ENCODE measurements around the gene DNAJC24.

DNAJC24 gene

GRCh38 chr11:31417816-31418215 lies 48.2 kb downstream of the DNAJC24 start:
- TF ChIP-seq, protein P1, sequence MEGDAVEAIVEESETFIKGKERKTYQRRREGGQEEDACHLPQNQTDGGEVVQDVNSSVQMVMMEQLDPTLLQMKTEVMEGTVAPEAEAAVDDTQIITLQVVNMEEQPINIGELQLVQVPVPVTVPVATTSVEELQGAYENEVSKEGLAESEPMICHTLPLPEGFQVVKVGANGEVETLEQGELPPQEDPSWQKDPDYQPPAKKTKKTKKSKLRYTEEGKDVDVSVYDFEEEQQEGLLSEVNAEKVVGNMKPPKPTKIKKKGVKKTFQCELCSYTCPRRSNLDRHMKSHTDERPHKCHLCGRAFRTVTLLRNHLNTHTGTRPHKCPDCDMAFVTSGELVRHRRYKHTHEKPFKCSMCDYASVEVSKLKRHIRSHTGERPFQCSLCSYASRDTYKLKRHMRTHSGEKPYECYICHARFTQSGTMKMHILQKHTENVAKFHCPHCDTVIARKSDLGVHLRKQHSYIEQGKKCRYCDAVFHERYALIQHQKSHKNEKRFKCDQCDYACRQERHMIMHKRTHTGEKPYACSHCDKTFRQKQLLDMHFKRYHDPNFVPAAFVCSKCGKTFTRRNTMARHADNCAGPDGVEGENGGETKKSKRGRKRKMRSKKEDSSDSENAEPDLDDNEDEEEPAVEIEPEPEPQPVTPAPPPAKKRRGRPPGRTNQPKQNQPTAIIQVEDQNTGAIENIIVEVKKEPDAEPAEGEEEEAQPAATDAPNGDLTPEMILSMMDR (IDR thresholded peaks at IDR 0.05; ENCODE audit: insufficient read depth, low read length, missing control alignments) = no peak
- ChIA-PET CTCF (interaction anchor here (1.1 kb wide), 1 partner anchor 19 kb away, joined by 3 read pairs; no protein-coding TSS in a partner anchor), POLR2A (interaction anchor here (0.7 kb wide), 1 partner anchor 223 kb away, joined by 3 read pairs; no protein-coding TSS in a partner anchor)
- H3K4me3 ChIP-seq (ENCODE audit: low read depth, low read length) = no peak overlapping the region
- no peak for DNase-seq (ENCODE audit: low read depth, low spot score)

DNA sequence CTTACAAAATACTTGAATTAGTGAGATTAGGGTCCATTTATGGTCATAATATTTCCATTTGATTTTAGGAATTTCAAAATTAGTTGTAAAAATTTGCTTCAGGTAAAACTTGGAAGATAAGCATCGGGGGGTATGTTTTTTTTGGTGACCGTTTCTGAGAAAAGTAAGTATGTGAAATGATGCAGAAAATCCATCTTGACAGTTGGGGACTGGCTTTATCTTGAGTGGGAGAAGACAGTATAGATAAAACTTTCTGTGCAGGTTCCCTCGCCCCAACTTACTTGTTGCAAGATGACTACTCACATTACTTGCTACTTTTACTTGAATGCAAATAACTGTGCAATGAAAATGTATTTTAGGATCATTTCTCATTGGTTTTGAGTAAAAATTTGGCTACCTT lies 49.5 kb downstream of the DNAJC24 start:
- DNase-seq (ENCODE audit: low read depth, low spot score) = no peak
- CTCF ChIA-PET = interaction anchor here (1.6 kb wide), 1 partner anchor 12 kb away, joined by 4 read pairs; no protein-coding TSS in a partner anchor

DNA sequence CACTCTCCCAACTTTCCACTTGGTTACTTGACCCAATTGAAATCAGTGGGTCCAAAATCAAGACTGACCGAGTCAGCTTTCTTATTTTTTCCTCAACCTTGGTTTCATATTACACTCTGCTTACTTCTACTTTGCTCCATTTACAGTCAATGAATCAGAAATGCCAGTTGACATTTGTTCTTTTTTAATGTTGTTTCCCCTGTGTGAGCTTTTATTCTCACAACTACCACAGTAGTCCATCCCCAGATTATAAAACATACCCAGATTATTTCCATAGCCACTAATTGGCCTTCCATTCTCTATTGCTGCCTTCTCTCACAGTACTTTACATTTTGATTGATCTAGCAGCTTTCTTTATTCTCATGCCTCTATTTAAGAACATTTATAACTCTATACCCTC lies 50.0 kb downstream of the DNAJC24 start:
- no peak overlapping the region for H3K4me3 ChIP-seq (ENCODE audit: low read depth, low read length)
- CTCF ChIA-PET = interaction anchor here (1.6 kb wide), 1 partner anchor 11 kb away, joined by 4 read pairs; no protein-coding TSS in a partner anchor
- TF ChIP-seq, protein P1 (IDR thresholded peaks at IDR 0.05; ENCODE audit: insufficient read depth, low read length, missing control alignments) = no peak
- no peak for DNase-seq (ENCODE audit: low read depth, low spot score)
- POLR2A ChIA-PET = no interaction called here

More for the DNA sequence above, 49.5 kb downstream of the DNAJC24 start:
- no peak overlapping the region for H3K4me3 ChIP-seq (ENCODE audit: low read depth, low read length)
- TF ChIP-seq, protein P1 (IDR thresholded peaks at IDR 0.05; ENCODE audit: insufficient read depth, low read length, missing control alignments) = no peak
- POLR2A ChIA-PET = no interaction called here

- no peak for DNase-seq (ENCODE audit: low read depth, low spot score)
- no peak overlapping the region for H3K4me3 ChIP-seq (ENCODE audit: low read depth, low read length)
- POLR2A ChIA-PET = no interaction called here
- CTCF ChIA-PET = no interaction called here
- TF ChIP-seq, protein P1 (IDR thresholded peaks at IDR 0.05; ENCODE audit: insufficient read depth, low read length, missing control alignments) = no peak
Measured at GRCh38 chr11:31421820-31422219, 52.2 kb downstream of the DNAJC24 start.

GRCh38 chr11:31422703-31423102 lies 53.0 kb downstream of the DNAJC24 start:
- TF ChIP-seq, protein P1 (IDR thresholded peaks at IDR 0.05; ENCODE audit: insufficient read depth, low read length, missing control alignments) = no peak
- ChIA-PET POLR2A (no interaction called here), CTCF (no interaction called here)
- no peak overlapping the region for H3K4me3 ChIP-seq (ENCODE audit: low read depth, low read length)
- no peak for DNase-seq (ENCODE audit: low read depth, low spot score)

DNA sequence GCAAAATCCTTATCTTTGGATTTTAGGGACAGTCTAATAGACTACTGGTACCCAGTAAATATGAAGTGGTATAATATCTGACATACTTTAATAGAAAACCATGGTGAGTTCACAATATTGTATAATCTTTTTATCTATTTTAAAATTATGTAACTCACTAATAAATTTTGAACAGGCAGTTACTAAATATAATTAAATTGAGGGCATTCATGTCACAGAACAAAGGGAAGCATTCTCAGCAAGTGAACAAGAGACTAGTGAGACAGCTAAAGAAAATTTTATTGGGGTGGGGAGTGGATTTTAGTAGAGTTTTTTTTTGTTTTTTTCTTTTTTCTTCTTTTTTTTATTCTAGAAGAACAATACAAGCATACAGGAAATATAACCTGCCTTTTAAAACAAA lies 55.0 kb downstream of the DNAJC24 start:
- POLR2A ChIA-PET = no interaction called here
- no peak overlapping the region for H3K4me3 ChIP-seq (ENCODE audit: low read depth, low read length)
- TF ChIP-seq, protein P1 (IDR thresholded peaks at IDR 0.05; ENCODE audit: insufficient read depth, low read length, missing control alignments) = no peak
- no peak for DNase-seq (ENCODE audit: low read depth, low spot score)
- CTCF ChIA-PET = no interaction called here
